IPS-20b (cell line): ENCODE results near the gene ALDH18A1.

Experiments
- H3K27ac ChIP-seq: one replicate; pipeline ENCODE4 v1.5.1; 2013; ENCODE audit warnings: low read length
- H3K27me3 ChIP-seq: 2 replicates; pipeline ENCODE4 v1.6.1; 2013; ENCODE audit warnings: mild to moderate bottlenecking, low read length, inconsistent platforms; ENCODE audit not compliant: insufficient read depth
- H3K36me3 ChIP-seq: 2 replicates; pipeline ENCODE4 v1.6.1; 2013; ENCODE audit warnings: low read depth, mild to moderate bottlenecking, inconsistent platforms, low read length, moderate library complexity; ENCODE audit not compliant: insufficient read depth
- H3K4me1 ChIP-seq: 2 replicates; pipeline ENCODE4 v1.6.1; 2013; ENCODE audit warnings: mild to moderate bottlenecking, control low read depth, inconsistent platforms, low read length, moderate library complexity; ENCODE audit not compliant: insufficient read depth
- H3K4me3 ChIP-seq: 2 replicates; pipeline ENCODE4 v1.5.1; 2013; ENCODE audit warnings: mild to moderate bottlenecking, low read length, inconsistent platforms
- H3K9ac ChIP-seq: 2 replicates; pipeline ENCODE4 v1.6.1; 2013; ENCODE audit warnings: low read depth, mild to moderate bottlenecking, inconsistent platforms, low read length, moderate library complexity
- H3K9me3 ChIP-seq: 2 replicates; pipeline ENCODE4 v1.6.1; 2013; ENCODE audit warnings: mild to moderate bottlenecking, low read depth, low read length, inconsistent platforms; ENCODE audit not compliant: insufficient read depth

Gene ALDH18A1

GRCh38 chr10:95605163-95605562 is 51.3 kb downstream of the ALDH18A1 start:
- H3K27me3 ChIP-seq: no peaks in the 10 kb centered on the region
- H3K4me1 ChIP-seq: 0 out of 2 replicates have a peak, but pooled peaks cover 4% of the 10 kb centered on the region
- H3K27ac ChIP-seq: no peak overlapping the region
- H3K4me3 ChIP-seq: no peak overlapping the region
- H3K9me3 ChIP-seq: no peaks in the 10 kb centered on the region
- no peak overlapping the region for H3K9ac ChIP-seq
- H3K36me3 ChIP-seq: peaks cover 49% of the 10 kb centered on the region

- H3K4me3 ChIP-seq: no peak overlapping the region
Measured at GRCh38 chr10:95604630-95605029, 51.9 kb downstream of the ALDH18A1 start.

GRCh38 chr10:95602382-95602781 is 54.1 kb downstream of the ALDH18A1 start:
- Histone ChIP-seq H3K27ac (no peak overlapping the region), H3K9ac (no peak overlapping the region), H3K4me1 (0 out of 2 replicates have a peak, but pooled peaks cover 4% of the 10 kb centered on the region), H3K9me3 (no peaks in the 10 kb centered on the region), H3K36me3 (peaks cover 23% of the 10 kb centered on the region), H3K27me3 (no peaks in the 10 kb centered on the region), H3K4me3 (no peak overlapping the region)

More at GRCh38 chr10:95604630-95605029, 51.9 kb downstream of the ALDH18A1 start:
- Histone ChIP-seq H3K27me3 (no peaks in the 10 kb centered on the region), H3K9me3 (no peaks in the 10 kb centered on the region), H3K27ac (no peak overlapping the region), H3K9ac (no peak overlapping the region), H3K36me3 (peaks cover 43% of the 10 kb centered on the region), H3K4me1 (0 out of 2 replicates have a peak, but pooled peaks cover 4% of the 10 kb centered on the region)

GRCh38 chr10:95601116-95601719 is 55.3 kb downstream of the ALDH18A1 start:
- no peak overlapping the region for H3K4me3 ChIP-seq
- H3K27ac ChIP-seq: no peak overlapping the region
- H3K36me3 ChIP-seq: peaks cover 11% of the 10 kb centered on the region
- no peaks in the 10 kb centered on the region for H3K27me3 ChIP-seq
- H3K4me1 ChIP-seq: 0 out of 2 replicates have a peak, but pooled peaks cover 4% of the 10 kb centered on the region
- H3K9me3 ChIP-seq: no peaks in the 10 kb centered on the region
- no peak overlapping the region for H3K9ac ChIP-seq

GRCh38 chr10:95600158-95600557 is 56.4 kb downstream of the ALDH18A1 start:
- Histone ChIP-seq H3K36me3 (peaks cover under 1% of the 10 kb centered on the region; the same call in 1 of the 2 replicates), H3K27ac (no peak overlapping the region), H3K4me1 (0 out of 2 replicates have a peak, but pooled peaks cover 4% of the 10 kb centered on the region), H3K27me3 (no peaks in the 10 kb centered on the region), H3K4me3 (no peak overlapping the region), H3K9me3 (no peaks in the 10 kb centered on the region), H3K9ac (no peak overlapping the region)

GRCh38 chr10:95597788-95598187 is 58.7 kb downstream of the ALDH18A1 start:
- Histone ChIP-seq H3K27ac (no peak overlapping the region), H3K27me3 (no peaks in the 10 kb centered on the region)

GRCh38 chr10:95588025-95588424 is 68.5 kb downstream of the ALDH18A1 start:
- Histone ChIP-seq H3K27ac (no peak overlapping the region), H3K36me3 (no peaks in the 10 kb centered on the region), H3K4me3 (no peak overlapping the region), H3K4me1 (no peaks in the 10 kb centered on the region), H3K9ac (no peak overlapping the region), H3K27me3 (no peaks in the 10 kb centered on the region), H3K9me3 (no peaks in the 10 kb centered on the region)

More at GRCh38 chr10:95597788-95598187, 58.7 kb downstream of the ALDH18A1 start:
- H3K4me1 ChIP-seq: no peaks in the 10 kb centered on the region
- no peaks in the 10 kb centered on the region for H3K9me3 ChIP-seq
- H3K36me3 ChIP-seq: no peaks in the 10 kb centered on the region
- no peak overlapping the region for H3K9ac ChIP-seq
- H3K4me3 ChIP-seq: no peak overlapping the region

- no peaks in the 10 kb centered on the region for H3K9me3 ChIP-seq
- no peak overlapping the region for H3K9ac ChIP-seq
- H3K4me3 ChIP-seq: no peak overlapping the region
- H3K27ac ChIP-seq: no peak overlapping the region
- no peaks in the 10 kb centered on the region for H3K27me3 ChIP-seq
- no peaks in the 10 kb centered on the region for H3K4me1 ChIP-seq
- no peaks in the 10 kb centered on the region for H3K36me3 ChIP-seq
Measured at GRCh38 chr10:95579835-95580535, 76.5 kb downstream of the ALDH18A1 start.

- H3K9me3 ChIP-seq: no peaks in the 10 kb centered on the region
- no peaks in the 10 kb centered on the region for H3K27me3 ChIP-seq
- no peaks in the 10 kb centered on the region for H3K36me3 ChIP-seq
- H3K4me3 ChIP-seq: no peak overlapping the region
- no peaks in the 10 kb centered on the region for H3K4me1 ChIP-seq
- H3K9ac ChIP-seq: no peak overlapping the region
- no peak overlapping the region for H3K27ac ChIP-seq
Measured at GRCh38 chr10:95579292-95579691, 77.2 kb downstream of the ALDH18A1 start.

- Histone ChIP-seq H3K4me1 (no peaks in the 10 kb centered on the region), H3K27me3 (no peaks in the 10 kb centered on the region), H3K9me3 (no peaks in the 10 kb centered on the region), H3K4me3 (no peak overlapping the region), H3K27ac (no peak overlapping the region), H3K36me3 (no peaks in the 10 kb centered on the region), H3K9ac (no peak overlapping the region)
Measured at GRCh38 chr10:95578619-95579018, 77.9 kb downstream of the ALDH18A1 start.

GRCh38 chr10:95574649-95575365 is 81.7 kb downstream of the ALDH18A1 start:
- H3K27me3 ChIP-seq: no peaks in the 10 kb centered on the region
- H3K4me3 ChIP-seq: no peak overlapping the region
- no peaks in the 10 kb centered on the region for H3K36me3 ChIP-seq
- no peaks in the 10 kb centered on the region for H3K4me1 ChIP-seq
- H3K27ac ChIP-seq: no peak overlapping the region
- H3K9me3 ChIP-seq: no peaks in the 10 kb centered on the region
- no peak overlapping the region for H3K9ac ChIP-seq
